ENCODE results near the gene TIAM2.

DNA sequence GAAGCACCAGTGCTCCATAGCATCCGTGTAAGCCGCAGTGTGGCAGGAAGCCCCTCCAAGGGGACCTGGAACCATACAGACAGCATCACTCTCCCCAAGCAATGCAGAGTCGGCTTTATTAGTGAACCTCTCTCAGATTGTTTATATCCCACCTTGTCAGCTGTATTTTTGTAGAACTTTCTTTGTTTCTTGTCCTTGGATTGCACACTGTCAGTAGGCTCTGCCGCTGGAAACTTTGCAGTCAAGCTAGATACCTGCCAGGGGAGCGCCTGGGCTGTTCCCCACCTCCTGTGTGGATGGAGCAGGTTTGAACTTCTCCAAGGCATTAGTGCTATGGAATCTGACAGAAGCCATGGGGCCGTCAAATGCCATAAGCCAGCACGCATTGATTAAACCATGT lies 250.1 kb downstream of the TIAM2 start:
- TF ChIP-seq SP1 (IDR thresholded peaks at IDR 0.05; ENCODE audit: low read depth, low read length) (no peak), ZNF207 (IDR thresholded peaks at IDR 0.05; ENCODE audit: borderline replicate concordance) (no peak), CEBPB (IDR thresholded peaks at IDR 0.05; ENCODE audit: borderline replicate concordance in 1 of 2, low read depth in 2 of 2, low read length in 2 of 2) (no peak), FOXM1 (IDR thresholded peaks at IDR 0.05; ENCODE audit: low read depth, low read length) (no peak), POLR2AphosphoS5 (IDR thresholded peaks at IDR 0.05; ENCODE audit: low read length) (no peak), TAF1 (IDR thresholded peaks at IDR 0.05; ENCODE audit: borderline replicate concordance, low read depth, low read length) (no peak), CHD1 (IDR thresholded peaks at IDR 0.05; ENCODE audit: low read depth, low read length) (no peak)
- TF ChIP-seq, protein P1, sequence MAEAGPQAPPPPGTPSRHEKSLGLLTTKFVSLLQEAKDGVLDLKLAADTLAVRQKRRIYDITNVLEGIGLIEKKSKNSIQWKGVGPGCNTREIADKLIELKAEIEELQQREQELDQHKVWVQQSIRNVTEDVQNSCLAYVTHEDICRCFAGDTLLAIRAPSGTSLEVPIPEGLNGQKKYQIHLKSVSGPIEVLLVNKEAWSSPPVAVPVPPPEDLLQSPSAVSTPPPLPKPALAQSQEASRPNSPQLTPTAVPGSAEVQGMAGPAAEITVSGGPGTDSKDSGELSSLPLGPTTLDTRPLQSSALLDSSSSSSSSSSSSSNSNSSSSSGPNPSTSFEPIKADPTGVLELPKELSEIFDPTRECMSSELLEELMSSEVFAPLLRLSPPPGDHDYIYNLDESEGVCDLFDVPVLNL (IDR thresholded peaks at IDR 0.05; ENCODE audit: low read depth, low read length), result no peak
- TF ChIP-seq, protein P2, sequence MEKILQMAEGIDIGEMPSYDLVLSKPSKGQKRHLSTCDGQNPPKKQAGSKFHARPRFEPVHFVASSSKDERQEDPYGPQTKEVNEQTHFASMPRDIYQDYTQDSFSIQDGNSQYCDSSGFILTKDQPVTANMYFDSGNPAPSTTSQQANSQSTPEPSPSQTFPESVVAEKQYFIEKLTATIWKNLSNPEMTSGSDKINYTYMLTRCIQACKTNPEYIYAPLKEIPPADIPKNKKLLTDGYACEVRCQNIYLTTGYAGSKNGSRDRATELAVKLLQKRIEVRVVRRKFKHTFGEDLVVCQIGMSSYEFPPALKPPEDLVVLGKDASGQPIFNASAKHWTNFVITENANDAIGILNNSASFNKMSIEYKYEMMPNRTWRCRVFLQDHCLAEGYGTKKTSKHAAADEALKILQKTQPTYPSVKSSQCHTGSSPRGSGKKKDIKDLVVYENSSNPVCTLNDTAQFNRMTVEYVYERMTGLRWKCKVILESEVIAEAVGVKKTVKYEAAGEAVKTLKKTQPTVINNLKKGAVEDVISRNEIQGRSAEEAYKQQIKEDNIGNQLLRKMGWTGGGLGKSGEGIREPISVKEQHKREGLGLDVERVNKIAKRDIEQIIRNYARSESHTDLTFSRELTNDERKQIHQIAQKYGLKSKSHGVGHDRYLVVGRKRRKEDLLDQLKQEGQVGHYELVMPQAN (conservative IDR thresholded peaks at IDR 0.05), result no peak
- TF ChIP-seq, protein P3, sequence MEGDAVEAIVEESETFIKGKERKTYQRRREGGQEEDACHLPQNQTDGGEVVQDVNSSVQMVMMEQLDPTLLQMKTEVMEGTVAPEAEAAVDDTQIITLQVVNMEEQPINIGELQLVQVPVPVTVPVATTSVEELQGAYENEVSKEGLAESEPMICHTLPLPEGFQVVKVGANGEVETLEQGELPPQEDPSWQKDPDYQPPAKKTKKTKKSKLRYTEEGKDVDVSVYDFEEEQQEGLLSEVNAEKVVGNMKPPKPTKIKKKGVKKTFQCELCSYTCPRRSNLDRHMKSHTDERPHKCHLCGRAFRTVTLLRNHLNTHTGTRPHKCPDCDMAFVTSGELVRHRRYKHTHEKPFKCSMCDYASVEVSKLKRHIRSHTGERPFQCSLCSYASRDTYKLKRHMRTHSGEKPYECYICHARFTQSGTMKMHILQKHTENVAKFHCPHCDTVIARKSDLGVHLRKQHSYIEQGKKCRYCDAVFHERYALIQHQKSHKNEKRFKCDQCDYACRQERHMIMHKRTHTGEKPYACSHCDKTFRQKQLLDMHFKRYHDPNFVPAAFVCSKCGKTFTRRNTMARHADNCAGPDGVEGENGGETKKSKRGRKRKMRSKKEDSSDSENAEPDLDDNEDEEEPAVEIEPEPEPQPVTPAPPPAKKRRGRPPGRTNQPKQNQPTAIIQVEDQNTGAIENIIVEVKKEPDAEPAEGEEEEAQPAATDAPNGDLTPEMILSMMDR (IDR thresholded peaks at IDR 0.05 in 2 of 3, conservative IDR thresholded peaks at IDR 0.05 in 1 of 3; ENCODE audit: control insufficient read depth in 2 of 3, extremely low read depth in 1 of 3, insufficient read depth in 1 of 3, low read depth in 3 of 3, low read length in 3 of 3), result no peak

All from GM12878 (cell line).